ENCODE data around the gene SPATA31C2.
"Not testable (repeated sequence)": the region's sequence is repeated elsewhere in the genome, so short reads cannot be mapped to it uniquely, and the experiment has no call there.

Gene SPATA31C2

DNA sequence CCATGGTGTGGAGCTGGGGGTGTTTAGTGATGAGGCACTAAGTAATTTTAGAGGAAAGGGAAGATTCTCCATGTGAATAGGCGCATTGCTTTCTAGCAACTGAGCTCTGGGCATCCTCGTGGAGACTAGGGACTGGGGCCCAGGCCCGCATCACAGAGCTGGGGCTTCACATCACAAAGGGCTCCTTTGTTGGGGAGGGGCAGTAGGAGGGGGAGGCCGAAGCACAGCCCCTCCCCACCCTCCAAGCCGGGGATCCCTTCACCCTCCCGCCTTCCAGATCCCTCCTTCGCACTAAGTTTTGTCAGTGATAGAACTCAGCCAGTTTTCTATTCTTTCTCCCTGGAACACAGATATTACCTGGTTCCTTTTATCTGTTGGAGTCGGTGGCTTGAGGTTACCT is at the start of gene SPATA31C2:
Gene SPATA31C2 (minus strand): TSS at position 101 of the 400 bp plus-strand sequence. CDS start 29 bp downstream, at position 72.
- not testable (repeated sequence) for DNase-seq (ENCODE audit: low spot score)

DNA sequence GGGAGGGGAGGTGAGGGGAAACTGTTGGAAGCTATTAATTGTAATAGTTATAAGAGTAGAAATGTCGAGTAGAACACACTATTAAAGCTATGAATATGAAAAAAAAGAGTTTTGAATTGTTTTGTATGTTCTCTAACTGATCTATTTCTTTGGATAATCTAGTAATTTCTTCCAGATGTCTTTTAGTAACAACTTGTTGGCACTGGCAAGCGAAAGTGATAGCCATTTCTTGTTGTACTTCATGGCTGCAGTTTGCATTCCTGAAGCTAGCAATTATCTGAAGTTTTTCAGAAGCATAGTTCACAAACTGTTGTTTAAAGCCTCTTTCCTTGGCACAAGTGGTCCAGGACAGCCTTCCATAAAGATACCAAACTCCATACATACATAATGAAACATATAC is 49.4 kb upstream of the SPATA31C2 start:
- TF ChIP-seq, protein P1, sequence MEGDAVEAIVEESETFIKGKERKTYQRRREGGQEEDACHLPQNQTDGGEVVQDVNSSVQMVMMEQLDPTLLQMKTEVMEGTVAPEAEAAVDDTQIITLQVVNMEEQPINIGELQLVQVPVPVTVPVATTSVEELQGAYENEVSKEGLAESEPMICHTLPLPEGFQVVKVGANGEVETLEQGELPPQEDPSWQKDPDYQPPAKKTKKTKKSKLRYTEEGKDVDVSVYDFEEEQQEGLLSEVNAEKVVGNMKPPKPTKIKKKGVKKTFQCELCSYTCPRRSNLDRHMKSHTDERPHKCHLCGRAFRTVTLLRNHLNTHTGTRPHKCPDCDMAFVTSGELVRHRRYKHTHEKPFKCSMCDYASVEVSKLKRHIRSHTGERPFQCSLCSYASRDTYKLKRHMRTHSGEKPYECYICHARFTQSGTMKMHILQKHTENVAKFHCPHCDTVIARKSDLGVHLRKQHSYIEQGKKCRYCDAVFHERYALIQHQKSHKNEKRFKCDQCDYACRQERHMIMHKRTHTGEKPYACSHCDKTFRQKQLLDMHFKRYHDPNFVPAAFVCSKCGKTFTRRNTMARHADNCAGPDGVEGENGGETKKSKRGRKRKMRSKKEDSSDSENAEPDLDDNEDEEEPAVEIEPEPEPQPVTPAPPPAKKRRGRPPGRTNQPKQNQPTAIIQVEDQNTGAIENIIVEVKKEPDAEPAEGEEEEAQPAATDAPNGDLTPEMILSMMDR (IDR thresholded peaks at IDR 0.05; ENCODE audit: extremely low read depth, missing control alignments), result no peak
- DNase-seq (ENCODE audit: low spot score), result no peak

DNA sequence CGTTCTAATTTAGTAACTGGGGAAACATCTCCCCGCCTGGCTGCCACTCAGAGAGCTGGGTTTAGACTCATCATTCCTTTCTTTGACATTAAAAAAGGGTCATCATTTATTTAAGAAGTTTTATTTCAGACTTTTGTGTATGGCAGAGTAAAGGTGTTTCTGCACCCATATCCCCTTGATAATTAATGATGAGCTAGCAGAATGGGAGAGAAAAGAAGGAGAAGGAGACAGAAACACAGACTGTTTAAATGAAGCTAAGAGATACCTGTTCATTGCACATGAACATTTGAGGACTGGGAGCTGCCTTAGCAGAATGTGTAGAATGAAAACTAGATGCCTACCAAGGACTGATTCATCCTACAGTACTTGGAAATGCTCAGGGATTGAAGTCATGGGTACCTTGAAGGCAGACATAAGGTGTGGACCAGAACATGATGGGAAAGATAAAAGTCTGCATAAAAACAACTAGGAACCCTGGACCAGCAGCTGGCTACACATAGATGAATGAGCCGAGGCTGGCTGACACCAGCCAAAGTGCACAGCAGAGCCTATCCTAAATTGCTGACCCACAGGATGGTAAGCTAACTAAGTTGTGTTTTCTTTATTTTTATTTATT is 48.3 kb upstream of the SPATA31C2 start:
- TF ChIP-seq, protein P1 (IDR thresholded peaks at IDR 0.05; ENCODE audit: extremely low read depth, missing control alignments), result no peak
- DNase-seq (ENCODE audit: low spot score), result no peak

DNA sequence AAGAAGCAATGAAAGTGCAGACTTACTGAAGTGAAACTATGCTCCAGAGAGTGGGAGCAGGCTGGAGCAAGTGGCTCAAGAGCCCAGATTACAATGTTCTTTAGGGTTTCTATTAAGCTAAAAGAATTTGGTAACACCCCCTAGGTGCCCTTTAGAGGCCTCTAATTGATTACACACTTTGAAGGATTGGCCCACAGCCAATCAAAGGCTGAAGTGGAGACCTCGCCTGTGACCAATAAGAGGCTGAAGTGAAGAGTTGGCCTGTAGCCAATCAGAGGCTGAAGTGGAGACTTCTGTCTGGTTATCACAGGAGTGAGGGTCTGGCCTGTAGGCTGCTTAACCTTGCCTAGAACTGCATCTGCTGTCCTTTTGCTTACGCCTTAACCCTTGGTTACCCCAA is 46.7 kb upstream of the SPATA31C2 start:
- no peak for DNase-seq (ENCODE audit: low spot score)
- TF ChIP-seq, protein P1 (IDR thresholded peaks at IDR 0.05; ENCODE audit: extremely low read depth, missing control alignments), result no peak

DNA sequence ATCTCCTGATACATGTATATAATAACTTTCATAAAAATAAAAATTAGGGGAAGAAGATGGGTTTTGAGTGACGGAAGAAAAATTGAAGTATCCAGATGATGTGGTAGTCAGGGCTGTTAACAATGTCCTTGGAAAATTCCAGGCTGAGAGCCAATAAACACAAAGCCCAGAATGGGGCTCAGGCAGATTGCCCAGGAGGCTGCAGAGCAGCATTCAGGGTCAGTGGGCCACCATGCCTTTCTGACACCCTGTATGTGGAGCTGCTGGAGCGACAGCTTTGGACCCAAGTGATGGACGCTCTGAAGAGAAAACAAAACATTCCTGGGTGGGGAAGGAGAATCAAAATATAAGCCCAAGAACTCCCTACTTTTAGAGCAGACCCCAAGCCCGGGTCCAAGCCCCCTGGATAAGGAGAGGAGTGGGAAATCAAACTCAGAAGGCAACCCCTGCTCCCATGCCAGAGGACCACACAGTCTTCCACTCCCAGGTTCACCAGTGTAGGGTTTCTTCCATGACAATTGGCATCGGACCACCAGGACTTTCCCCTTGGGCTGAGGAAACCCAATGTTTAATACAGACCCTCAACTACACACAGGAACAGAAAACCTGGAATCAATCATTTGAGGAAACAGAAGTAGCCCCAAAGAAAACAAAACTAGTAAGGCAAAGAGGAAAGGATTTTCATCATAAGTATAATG is 45.7 kb upstream of the SPATA31C2 start:
- TF ChIP-seq, protein P1 (IDR thresholded peaks at IDR 0.05; ENCODE audit: extremely low read depth, missing control alignments), result no peak

DNA sequence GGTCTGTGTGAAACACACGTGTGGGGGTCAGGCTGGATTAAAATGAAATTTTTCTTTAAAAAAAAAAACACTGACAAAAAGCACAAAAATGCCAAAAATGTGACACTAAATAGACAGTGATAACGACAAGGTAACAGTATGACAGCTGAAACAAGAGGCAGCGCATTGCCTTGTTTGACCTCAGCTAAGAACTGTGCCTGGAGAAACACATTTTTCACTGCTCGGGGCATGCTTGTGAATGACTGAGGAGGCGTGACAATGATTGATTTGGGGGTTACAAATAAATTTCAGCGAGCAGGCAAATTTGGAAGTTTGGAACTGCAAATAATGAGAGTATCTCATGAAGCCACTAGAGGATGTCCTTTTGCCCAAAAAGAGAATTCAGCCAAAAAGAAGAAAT is 44.2 kb upstream of the SPATA31C2 start:
- DNase-seq (ENCODE audit: low spot score), result no peak
- TF ChIP-seq, protein P1 (IDR thresholded peaks at IDR 0.05; ENCODE audit: extremely low read depth, missing control alignments), result no peak

More for the DNA sequence above, 45.7 kb upstream of the SPATA31C2 start:
- DNase-seq (ENCODE audit: low spot score), result no peak

DNA sequence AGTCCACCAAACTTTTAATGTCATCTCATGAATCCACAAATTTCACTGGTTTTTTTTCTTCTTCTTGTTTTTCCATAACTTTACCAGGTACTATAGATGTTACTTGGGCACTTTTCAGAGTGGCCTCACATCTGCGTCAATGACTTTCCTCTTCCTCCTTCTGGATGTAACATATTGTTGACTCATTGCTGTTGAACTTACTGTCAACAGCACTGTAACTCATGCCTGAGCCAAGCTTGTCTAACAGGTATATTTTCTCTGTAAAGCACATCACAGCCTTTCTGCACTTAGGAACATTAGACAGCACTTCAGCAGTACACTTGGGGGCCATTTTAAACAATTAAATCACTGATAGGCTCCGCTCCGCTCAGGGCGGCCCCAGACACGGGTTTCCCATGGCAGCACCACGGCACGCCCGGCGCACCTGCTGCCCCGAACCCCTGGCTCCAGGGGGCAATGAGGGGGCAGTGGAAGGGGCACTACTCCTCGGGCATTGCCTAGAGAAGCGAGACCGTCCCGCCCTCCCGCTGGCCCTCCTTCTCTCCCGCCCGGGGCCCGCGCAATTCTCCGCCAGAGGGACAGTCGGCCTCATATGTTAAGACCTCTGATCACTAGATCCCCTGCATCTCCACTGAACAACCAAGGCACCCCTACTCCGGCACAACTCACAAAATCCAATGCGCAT is 41.9 kb upstream of the SPATA31C2 start:
- no peak for DNase-seq (ENCODE audit: low spot score)
- TF ChIP-seq, protein P1 (IDR thresholded peaks at IDR 0.05; ENCODE audit: extremely low read depth, missing control alignments), result no peak
